ENCODE data around the gene WIPF3. TPM values are rescaled to one million over a fixed set of nuclear protein-coding genes. Genes with fewer than 3 reads are reported as not detected.

The WIPF3 gene
- total RNA-seq, 2 experiments from 2014 or later: not detected

DNA sequence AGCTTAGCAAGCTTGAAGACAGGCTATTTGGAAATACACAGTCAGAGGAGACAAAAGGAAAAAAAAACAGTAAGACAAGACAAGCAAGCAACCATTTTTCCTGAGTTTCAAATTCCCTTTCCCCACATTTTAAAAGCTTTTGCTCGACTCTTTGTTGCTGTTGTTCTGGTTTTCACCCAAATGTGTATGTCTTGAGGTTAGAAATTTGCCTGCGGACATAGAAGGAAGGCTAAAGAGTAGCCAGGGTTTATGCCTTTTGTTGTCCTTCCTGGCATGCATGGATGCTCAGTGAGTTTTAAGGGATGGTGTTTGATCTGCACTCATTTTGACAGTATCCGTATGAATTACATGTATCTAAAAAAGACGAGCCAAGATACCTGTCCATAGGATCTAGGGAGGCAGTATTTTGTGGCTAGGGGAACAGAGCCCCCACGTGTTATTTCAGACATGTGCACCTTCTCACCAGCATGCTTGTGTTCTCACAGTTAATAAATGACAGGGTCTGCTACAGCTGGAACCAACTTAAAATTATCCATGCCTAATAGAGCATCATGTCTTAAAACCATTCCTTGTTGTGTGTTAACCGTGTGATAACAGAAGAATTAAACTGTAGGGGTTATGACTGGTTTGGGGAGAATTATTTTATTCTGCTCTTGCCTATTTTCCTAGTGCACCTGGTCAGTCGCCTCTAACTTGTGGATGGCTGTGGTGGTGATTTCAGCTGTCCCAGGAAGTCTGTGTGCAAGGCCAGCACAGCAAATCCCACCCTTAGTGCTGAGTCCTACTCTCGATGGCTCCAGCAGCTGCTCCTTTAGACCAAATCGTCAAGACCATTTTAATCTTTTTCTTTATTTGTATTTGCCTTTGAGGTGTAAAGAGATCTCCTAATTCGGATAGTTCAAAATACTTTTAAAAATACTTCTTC, 9.1 kb downstream of the WIPF3 start:
- Mint-ChIP-seq H3K27ac (no peak overlapping the region), H3K4me3 (no peak overlapping the region), H3K9me3 (no peaks in the 10 kb centered on the region), H3K36me3 (no peaks in the 10 kb centered on the region), H3K27me3 (peaks cover 44% of the 10 kb centered on the region), H3K4me1 (no peaks in the 10 kb centered on the region)
- ATAC-seq (ENCODE audit: low read depth) (no peak), DNase-seq (no peak)
- POLR2A ChIA-PET: no interaction called here

DNA sequence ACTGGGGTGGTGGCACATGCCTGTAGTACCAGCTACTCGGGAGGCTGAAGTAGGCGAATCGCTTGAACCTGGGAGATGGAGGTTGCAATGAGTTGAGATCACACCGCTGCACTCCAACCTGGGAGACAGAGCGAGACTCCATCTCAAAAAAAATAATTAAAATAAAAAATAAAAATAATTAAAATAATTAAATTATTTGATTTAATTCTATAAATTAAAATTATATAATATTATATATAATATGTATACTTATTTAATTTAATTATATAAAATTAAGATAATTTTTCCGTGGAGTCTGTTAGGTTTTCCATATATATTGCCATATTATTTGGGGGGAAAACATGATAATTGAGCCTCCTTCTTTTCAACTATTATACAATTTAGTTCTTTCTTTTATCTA, 12.0 kb downstream of the WIPF3 start:
- H3K4me3 Mint-ChIP-seq: no peak overlapping the region
- ATAC-seq (ENCODE audit: low read depth) (no peak), DNase-seq (no peak)
- peaks cover 42% of the 10 kb centered on the region for H3K27me3 Mint-ChIP-seq
- no peaks in the 10 kb centered on the region for H3K4me1 Mint-ChIP-seq
- H3K27ac Mint-ChIP-seq: no peak overlapping the region
- no peaks in the 10 kb centered on the region for H3K36me3 Mint-ChIP-seq
- POLR2A ChIA-PET: no interaction called here
- H3K9me3 Mint-ChIP-seq: no peaks in the 10 kb centered on the region

DNA sequence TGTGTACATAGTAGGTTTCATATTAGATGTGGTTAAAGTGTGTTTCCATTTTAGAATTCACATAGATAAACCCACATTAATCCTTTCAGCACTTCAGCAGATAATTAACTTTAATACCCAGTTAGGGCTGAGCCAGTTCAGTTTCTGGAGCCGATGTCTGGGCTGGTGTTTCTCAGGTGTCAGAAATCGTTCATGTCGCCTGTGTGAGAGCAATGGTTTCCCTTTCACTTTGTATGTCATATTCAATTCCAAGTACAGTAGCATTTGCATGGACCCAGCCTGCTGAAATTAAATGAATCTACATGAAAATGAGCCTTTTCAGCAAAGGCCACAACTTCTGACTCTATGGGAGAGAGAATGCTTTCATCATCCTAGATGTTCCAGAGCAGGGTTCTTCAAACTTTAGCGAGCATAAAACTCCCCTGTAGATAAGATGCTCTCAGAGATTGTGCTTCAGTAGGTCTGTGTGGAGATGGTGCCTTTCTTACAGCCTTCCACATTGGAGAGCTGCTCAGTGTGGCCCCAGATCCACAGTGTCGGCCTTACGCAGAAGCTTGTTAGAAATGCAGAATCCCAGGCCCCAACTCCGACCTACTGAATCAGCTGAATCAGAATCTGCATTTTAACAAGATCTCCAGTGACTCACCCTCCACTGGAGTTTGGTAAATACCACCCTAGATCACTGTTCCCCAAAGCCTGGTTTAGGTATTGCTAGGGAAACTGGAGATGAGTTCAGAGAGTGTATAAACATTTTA, 19.6 kb downstream of the WIPF3 start:
- no peaks in the 10 kb centered on the region for H3K9me3 Mint-ChIP-seq
- no peak for ATAC-seq (ENCODE audit: low read depth)
- no peaks in the 10 kb centered on the region for H3K36me3 Mint-ChIP-seq
- H3K4me1 Mint-ChIP-seq: no peaks in the 10 kb centered on the region
- no peak for DNase-seq
- peak overlapping the region; percentile 44 for H3K4me3 Mint-ChIP-seq
- H3K27ac Mint-ChIP-seq: no peak overlapping the region
- H3K27me3 Mint-ChIP-seq: peaks cover 13% of the 10 kb centered on the region
- POLR2A ChIA-PET: no interaction called here

DNA sequence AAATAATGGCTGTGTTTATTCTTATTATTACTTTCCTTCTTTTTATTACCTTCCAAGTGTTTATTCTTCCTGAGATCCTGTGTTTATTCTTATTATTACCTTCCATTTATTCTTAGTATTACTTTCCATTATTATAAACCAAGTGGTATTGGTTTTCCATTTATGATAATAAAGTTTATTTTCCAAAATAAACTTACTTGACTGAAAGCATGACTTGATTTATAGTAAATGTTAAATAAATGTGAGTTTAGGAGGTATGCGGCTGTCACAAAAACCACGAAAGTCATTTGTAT, 20.2 kb downstream of the WIPF3 start:
- Mint-ChIP-seq H3K27me3 (peaks cover 11% of the 10 kb centered on the region), H3K27ac (no peak overlapping the region), H3K9me3 (peaks cover 1% of the 10 kb centered on the region), H3K4me1 (no peaks in the 10 kb centered on the region), H3K36me3 (no peaks in the 10 kb centered on the region), H3K4me3 (no peak overlapping the region)
- POLR2A ChIA-PET: no interaction called here
- DNase-seq (no peak), ATAC-seq (ENCODE audit: low read depth) (no peak)

DNA sequence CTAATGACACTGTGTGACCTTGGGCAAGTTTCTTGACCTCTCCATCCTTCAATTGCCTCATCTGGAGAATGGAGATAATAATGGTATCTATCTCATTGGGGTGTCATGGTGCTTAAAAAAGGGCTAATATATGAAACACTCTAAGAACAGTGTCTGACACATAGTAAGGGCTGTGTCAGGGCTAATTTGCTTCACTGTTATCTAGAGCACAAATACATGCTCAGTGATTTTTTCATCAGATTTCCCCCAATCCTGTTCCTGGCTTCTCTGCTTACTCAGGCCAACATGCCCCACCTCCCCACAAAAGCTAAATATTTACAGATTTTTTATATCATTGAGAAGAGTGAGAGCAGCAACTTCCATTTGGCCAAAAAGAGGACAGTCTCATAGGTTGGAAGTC, 20.6 kb downstream of the WIPF3 start:
- H3K36me3 Mint-ChIP-seq: no peaks in the 10 kb centered on the region
- H3K9me3 Mint-ChIP-seq: peaks cover 2% of the 10 kb centered on the region
- peaks cover 12% of the 10 kb centered on the region for H3K27me3 Mint-ChIP-seq
- no peak overlapping the region for H3K4me3 Mint-ChIP-seq
- DNase-seq (no peak), ATAC-seq (ENCODE audit: low read depth) (no peak)
- no peak overlapping the region for H3K27ac Mint-ChIP-seq
- H3K4me1 Mint-ChIP-seq: no peaks in the 10 kb centered on the region
- POLR2A ChIA-PET: no interaction called here

DNA sequence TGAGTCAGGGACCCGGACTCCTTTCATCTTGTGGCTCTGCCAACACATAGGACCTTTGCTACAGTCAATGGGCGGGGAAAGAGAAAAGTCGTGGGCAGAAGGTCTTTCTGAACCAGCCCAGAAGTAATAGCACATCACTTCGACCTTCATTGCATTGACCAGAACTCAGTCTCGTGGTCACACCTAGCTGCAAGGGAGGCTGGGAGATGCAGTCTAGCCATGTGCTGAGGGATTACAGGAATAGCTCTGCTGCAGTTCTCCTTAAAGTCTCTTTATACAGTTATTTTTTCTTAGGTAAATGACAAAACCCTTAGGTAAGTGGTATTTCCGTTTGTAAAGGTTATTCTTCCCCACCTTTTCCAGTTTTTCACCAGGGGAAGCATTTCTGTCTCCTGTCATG, 25.4 kb downstream of the WIPF3 start:
- peaks cover 2% of the 10 kb centered on the region for H3K9me3 Mint-ChIP-seq
- no peak for ATAC-seq (ENCODE audit: low read depth)
- no peak overlapping the region for H3K27ac Mint-ChIP-seq
- H3K4me1 Mint-ChIP-seq: no peaks in the 10 kb centered on the region
- H3K27me3 Mint-ChIP-seq: peaks cover 16% of the 10 kb centered on the region
- H3K36me3 Mint-ChIP-seq: no peaks in the 10 kb centered on the region
- H3K4me3 Mint-ChIP-seq: no peak overlapping the region
- no peak for DNase-seq
- POLR2A ChIA-PET: no interaction called here

DNA sequence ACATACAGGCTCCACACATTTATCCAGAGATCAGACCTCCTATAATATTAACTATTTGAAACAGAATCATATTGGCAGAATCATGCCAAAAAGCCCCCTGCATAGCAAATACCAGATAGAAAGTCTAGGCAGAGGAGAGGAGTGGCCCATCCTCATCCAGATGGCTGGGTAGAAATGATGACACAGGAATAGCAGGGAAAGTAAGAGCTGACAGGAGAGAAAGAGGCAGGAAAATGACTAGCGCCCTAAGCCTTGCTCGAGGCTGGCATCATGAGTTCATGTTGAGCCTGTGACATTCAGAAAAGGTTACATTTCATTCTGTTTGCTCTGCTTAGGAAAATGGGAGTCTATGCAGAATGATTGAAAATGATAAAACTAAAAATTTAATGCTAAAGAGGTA, 27.6 kb downstream of the WIPF3 start:
- Mint-ChIP-seq H3K36me3 (no peaks in the 10 kb centered on the region), H3K4me1 (no peaks in the 10 kb centered on the region), H3K27ac (no peak overlapping the region), H3K27me3 (peaks cover 18% of the 10 kb centered on the region), H3K4me3 (no peak overlapping the region), H3K9me3 (peaks cover 2% of the 10 kb centered on the region)
- ATAC-seq (ENCODE audit: low read depth): no peak
- no peak for DNase-seq
- POLR2A ChIA-PET: no interaction called here

DNA sequence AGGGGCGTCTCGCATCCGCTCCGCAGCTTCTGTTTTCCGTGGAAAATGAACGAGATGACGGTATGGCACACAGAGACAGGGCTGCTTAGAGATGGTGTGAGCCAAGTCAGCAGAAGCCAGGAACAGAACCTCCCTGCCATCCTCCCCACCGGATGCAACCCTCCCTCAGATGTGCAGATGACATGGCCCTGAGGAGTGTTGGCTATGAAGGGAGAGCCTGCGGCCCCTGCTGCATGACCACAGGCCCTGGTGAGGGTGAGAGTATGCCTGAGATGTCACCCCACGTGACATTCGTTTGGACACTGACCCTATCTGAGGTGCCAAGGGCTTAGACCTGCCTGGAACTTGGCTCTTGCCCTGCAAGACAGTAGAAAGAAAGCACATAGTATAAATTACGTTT, 29.4 kb downstream of the WIPF3 start:
- no peak for DNase-seq
- POLR2A ChIA-PET: no interaction called here
- Mint-ChIP-seq H3K36me3 (no peaks in the 10 kb centered on the region), H3K27ac (no peak overlapping the region), H3K4me1 (no peaks in the 10 kb centered on the region), H3K27me3 (peaks cover 28% of the 10 kb centered on the region), H3K9me3 (peaks cover 2% of the 10 kb centered on the region), H3K4me3 (no peak overlapping the region)
- no peak for ATAC-seq (ENCODE audit: low read depth)

DNA sequence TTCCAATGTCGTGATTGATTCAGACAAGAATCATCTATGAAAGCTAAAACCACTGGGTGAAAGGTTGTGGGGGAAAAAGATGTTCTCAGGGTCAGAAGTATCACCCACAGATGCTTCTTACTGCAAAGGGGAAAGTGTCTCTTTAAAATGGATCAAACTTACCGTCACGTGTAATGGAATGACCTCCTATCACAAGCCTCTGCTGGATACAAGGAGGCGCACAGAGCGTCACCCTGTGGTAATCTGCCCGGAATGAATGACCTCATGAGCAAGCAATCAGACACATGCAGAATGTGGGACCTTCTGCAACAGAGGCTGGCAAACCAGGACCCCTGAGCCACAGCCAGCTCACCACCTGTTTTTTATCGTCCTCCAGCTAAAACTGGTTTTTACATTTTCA, 33.0 kb downstream of the WIPF3 start:
- H3K27me3 Mint-ChIP-seq: peaks cover 15% of the 10 kb centered on the region
- H3K4me1 Mint-ChIP-seq: peaks cover 4% of the 10 kb centered on the region
- no peaks in the 10 kb centered on the region for H3K36me3 Mint-ChIP-seq
- ATAC-seq (ENCODE audit: low read depth) (no peak), DNase-seq (no peak)
- POLR2A ChIA-PET: no interaction called here
- H3K4me3 Mint-ChIP-seq: no peak overlapping the region
- no peaks in the 10 kb centered on the region for H3K9me3 Mint-ChIP-seq
- H3K27ac Mint-ChIP-seq: no peak overlapping the region

DNA sequence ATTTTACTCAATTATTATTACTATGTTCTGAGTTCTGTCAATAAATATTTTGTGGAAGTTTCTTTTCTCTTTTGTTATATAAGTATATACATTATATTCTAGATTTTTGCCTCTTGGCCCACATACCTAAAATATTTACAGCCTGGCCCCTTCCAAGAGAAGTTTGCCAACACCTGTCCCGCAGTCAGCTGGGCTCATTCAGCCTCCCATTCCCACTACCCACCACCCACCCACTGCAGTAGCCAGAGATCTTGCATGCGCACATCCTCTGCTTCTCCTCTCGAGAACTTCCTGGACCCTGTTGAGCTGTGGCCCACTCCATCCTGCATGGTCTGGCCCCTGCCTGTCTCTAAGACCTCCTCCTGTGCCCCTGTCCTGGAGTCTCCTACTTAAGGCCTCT, 33.6 kb downstream of the WIPF3 start:
- DNase-seq (no peak), ATAC-seq (ENCODE audit: low read depth) (no peak)
- Mint-ChIP-seq H3K4me3 (no peak overlapping the region), H3K4me1 (peaks cover 4% of the 10 kb centered on the region), H3K9me3 (no peaks in the 10 kb centered on the region), H3K27ac (no peak overlapping the region), H3K27me3 (peaks cover 16% of the 10 kb centered on the region), H3K36me3 (no peaks in the 10 kb centered on the region)
- POLR2A ChIA-PET: no interaction called here

DNA sequence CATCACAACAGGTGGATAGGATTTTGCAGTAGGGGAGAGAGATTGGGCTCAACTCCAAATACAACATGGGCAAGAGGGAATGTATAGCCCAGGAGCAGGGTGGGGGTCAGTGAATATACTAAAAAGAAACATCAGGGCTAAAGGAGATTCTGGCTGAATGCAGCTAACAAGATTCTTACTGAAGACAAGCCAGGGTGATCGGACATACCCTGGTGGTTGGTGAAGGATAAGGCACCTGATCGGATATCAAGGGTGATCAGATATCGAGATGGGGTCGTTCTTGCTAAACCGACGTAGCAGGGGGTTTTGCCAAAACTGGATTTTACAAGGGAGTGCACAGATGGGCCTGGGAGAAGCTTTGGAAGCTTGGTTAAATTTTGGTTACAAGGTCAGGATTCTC, 34.4 kb downstream of the WIPF3 start:
- Mint-ChIP-seq H3K4me3 (no peak overlapping the region), H3K36me3 (no peaks in the 10 kb centered on the region), H3K9me3 (no peaks in the 10 kb centered on the region), H3K4me1 (peaks cover 4% of the 10 kb centered on the region), H3K27me3 (peaks cover 19% of the 10 kb centered on the region), H3K27ac (no peak overlapping the region)
- ATAC-seq (ENCODE audit: low read depth) (no peak), DNase-seq (no peak)
- POLR2A ChIA-PET: no interaction called here

DNA sequence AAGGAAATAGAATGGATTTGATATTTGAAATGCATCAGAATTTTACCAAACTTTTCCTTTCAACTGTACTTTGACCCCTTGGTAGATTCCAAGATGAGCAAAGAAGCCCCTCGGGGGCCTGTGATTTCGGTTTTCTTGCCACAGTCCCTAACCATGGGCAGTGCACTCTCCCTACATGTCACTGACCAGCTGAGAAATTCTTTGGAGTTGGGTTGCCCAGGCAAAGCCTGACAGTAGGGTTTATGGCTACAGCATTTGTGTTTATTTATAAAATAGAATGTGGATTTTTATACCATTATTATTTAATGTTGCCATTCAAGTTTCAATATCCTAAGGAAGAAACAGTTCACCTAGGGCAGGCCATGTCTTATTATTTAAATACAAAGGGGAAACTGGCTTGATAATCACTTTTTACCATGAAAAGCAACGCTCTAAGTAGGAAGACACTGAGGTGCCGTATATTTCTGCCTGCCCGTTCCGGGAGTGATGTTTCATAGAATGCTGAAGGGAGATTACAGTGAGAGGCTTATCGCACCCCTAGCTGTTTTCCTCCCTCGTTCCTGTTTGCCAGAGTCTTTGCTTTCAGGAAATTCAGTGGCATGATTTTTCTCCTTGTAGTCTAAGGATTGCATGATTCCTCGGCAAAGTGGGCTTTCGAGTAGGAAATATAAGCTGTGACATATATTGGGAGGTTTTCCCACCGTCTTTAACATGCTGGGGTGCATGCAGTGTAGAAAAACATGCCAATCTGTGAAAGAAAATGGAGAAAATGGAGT, 35.8 kb downstream of the WIPF3 start:
- no peaks in the 10 kb centered on the region for H3K9me3 Mint-ChIP-seq
- no peak overlapping the region for H3K27ac Mint-ChIP-seq
- peaks cover 24% of the 10 kb centered on the region for H3K27me3 Mint-ChIP-seq
- DNase-seq: no peak
- H3K36me3 Mint-ChIP-seq: no peaks in the 10 kb centered on the region
- no peak for ATAC-seq (ENCODE audit: low read depth)
- peaks cover 4% of the 10 kb centered on the region for H3K4me1 Mint-ChIP-seq
- POLR2A ChIA-PET: no interaction called here
- H3K4me3 Mint-ChIP-seq: no peak overlapping the region

DNA sequence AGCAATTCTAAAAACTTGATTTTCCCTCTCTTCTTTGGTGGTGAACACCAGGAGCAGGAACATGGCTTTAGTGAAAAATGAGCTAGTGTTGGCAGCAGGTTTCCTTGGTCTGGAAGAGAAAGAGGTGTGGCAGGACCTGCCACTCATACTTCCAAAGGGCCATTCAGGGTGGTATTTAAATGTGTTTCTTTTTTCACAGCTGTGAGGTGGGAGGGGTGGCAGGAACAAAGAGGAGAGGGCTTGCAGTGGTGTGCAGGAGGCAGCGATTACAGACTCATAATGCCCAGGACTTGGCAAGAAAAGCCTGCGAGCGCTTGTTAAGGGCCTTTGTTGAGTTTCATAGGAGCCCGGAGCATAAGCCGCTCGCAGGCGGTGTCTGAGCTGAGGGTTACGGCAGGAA, 36.8 kb downstream of the WIPF3 start:
- no peak overlapping the region for H3K4me3 Mint-ChIP-seq
- peaks cover 34% of the 10 kb centered on the region for H3K27me3 Mint-ChIP-seq
- no peak overlapping the region for H3K27ac Mint-ChIP-seq
- ATAC-seq (ENCODE audit: low read depth) (no peak), DNase-seq (no peak)
- H3K4me1 Mint-ChIP-seq: peaks cover 4% of the 10 kb centered on the region
- POLR2A ChIA-PET: no interaction called here
- H3K9me3 Mint-ChIP-seq: no peaks in the 10 kb centered on the region
- H3K36me3 Mint-ChIP-seq: no peaks in the 10 kb centered on the region

DNA sequence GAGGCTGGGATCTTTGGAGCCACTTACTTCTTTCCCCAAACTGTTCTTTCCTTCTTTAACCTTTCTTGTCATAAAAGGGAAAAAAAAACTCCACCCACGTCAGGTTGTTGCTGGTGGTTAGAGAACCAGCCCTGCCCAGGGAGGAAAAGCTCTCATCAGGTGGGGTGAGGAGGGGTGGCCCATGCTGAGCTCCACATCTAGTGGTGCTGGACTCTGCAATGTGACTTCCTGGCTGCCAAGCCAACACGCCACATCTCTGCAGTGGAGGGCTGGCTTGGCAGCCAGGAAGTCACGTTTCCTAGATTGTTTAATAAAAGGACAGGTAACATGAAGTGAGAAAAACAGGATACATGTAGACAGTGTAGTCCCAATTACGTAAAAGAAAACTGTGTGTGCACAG, 37.4 kb downstream of the WIPF3 start:
- H3K4me1 Mint-ChIP-seq: peaks cover 4% of the 10 kb centered on the region
- H3K27ac Mint-ChIP-seq: no peak overlapping the region
- ATAC-seq (ENCODE audit: low read depth): no peak
- H3K36me3 Mint-ChIP-seq: no peaks in the 10 kb centered on the region
- no peak for DNase-seq
- POLR2A ChIA-PET: no interaction called here
- H3K4me3 Mint-ChIP-seq: no peak overlapping the region
- no peaks in the 10 kb centered on the region for H3K9me3 Mint-ChIP-seq
- H3K27me3 Mint-ChIP-seq: peaks cover 34% of the 10 kb centered on the region

Measured in activated naive CD8-positive, alpha-beta T cell treated with anti-CD3 and anti-CD28 coated beads, Interleukin-2, amount 10 ng/mL, durations not matched to agents 7 days and 5 days (primary cell).